MM.1S (cell line): Measurements from ENCODE around the gene GPR158.

Experiments used
- CTCF ChIP-seq: fragments of 300-600 bp; sonication (generic); IDR thresholded peaks from 2 replicates; pipeline ENCODE4 v1.5.1; 2016; ENCODE audit warnings: antibody characterized with exemption, low read length, mixed read lengths
- EZH2 ChIP-seq: fragments of 300-600 bp; sonication (generic); optimal IDR thresholded peaks from 2 replicates; pipeline ENCODE3; 2017; ENCODE audit warnings: low read depth, mild to moderate bottlenecking, antibody characterized with exemption, low read length, mixed read lengths

DNA sequence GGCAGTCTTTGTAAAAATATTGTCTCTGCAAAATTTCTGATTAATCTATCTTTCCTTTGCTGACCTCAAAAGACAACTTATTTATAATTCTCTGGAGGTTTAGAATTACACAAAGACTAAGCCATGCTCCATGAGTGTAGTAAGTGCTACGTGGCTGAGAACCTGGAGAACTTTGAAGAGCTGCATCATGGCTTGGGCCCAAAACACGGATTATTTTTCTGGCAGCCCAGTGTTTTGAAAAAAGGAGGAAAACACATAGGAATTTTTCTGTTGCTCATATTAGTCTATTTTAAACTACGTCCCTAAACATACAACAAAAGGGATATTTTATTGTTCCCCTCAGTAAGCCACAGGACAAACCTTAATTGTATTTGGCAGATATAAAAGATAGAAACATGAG lies 398.5 kb downstream of the GPR158 start:
- TF ChIP-seq CTCF = no peak
- TF ChIP-seq EZH2 = no peak
